ENCODE data around the gene NTM. TPM values are rescaled to one million over a fixed set of nuclear protein-coding genes. Genes with fewer than 3 reads are reported as not detected.

NTM gene
- total and polyA plus RNA-seq, 2 donors from 2014 or later: 0.92 to 10.3 TPM

DNA sequence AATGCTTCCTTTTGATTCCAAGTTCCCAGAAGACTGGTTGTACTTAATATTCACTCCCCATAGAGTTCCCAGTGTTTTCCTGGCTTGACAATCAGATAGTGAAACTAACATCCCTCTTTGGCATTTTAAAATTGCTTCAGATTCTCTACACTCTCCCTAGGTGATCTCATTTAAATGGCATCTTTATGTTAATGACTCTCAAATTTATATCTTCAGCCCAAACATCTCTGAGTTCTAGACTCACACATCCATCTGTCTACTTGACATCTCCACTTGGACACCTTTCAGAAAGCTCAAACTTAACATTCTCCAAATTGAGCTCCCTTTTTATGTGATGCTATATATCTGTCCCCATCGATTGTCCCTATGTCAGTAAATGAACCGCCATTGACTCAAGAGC, 232.0 kb downstream of the NTM start:
- Histone ChIP-seq H3K4me3 (ENCODE audit: low read length in 3 of 3) (no peak overlapping the region), H3K4me1 (ENCODE audit: control insufficient read depth in 2 of 3, insufficient read depth in 2 of 3, low read depth in 1 of 3, low read length in 3 of 3) (no peaks in the 10 kb centered on the region), H3K27ac (ENCODE audit: low read depth in 2 of 2, low read length in 2 of 2) (no peak overlapping the region), H3K27me3 (ENCODE audit: control insufficient read depth, insufficient read depth, low read length) (no peaks in the 10 kb centered on the region), H3K9me3 (ENCODE audit: control insufficient read depth in 2 of 3, insufficient read depth in 1 of 3, low read length in 3 of 3) (peaks cover 0 to 2% (median 0%) of the 10 kb centered on the region in 3 donors), H3K36me3 (ENCODE audit: control insufficient read depth in 2 of 3, insufficient read depth in 3 of 3, low read length in 3 of 3) (no peaks in the 10 kb centered on the region), H3K9ac (ENCODE audit: low read length in 3 of 3) (no peak overlapping the region)
- intact Hi-C loops (cut with DNase I): no loop called here
- FAIRE-seq (no peak), DNase-seq (no peak)
- TF ChIP-seq, protein P1, sequence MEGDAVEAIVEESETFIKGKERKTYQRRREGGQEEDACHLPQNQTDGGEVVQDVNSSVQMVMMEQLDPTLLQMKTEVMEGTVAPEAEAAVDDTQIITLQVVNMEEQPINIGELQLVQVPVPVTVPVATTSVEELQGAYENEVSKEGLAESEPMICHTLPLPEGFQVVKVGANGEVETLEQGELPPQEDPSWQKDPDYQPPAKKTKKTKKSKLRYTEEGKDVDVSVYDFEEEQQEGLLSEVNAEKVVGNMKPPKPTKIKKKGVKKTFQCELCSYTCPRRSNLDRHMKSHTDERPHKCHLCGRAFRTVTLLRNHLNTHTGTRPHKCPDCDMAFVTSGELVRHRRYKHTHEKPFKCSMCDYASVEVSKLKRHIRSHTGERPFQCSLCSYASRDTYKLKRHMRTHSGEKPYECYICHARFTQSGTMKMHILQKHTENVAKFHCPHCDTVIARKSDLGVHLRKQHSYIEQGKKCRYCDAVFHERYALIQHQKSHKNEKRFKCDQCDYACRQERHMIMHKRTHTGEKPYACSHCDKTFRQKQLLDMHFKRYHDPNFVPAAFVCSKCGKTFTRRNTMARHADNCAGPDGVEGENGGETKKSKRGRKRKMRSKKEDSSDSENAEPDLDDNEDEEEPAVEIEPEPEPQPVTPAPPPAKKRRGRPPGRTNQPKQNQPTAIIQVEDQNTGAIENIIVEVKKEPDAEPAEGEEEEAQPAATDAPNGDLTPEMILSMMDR (IDR thresholded peaks at IDR 0.05; ENCODE audit: borderline replicate concordance, extremely low read depth, insufficient read depth): no peak

DNA sequence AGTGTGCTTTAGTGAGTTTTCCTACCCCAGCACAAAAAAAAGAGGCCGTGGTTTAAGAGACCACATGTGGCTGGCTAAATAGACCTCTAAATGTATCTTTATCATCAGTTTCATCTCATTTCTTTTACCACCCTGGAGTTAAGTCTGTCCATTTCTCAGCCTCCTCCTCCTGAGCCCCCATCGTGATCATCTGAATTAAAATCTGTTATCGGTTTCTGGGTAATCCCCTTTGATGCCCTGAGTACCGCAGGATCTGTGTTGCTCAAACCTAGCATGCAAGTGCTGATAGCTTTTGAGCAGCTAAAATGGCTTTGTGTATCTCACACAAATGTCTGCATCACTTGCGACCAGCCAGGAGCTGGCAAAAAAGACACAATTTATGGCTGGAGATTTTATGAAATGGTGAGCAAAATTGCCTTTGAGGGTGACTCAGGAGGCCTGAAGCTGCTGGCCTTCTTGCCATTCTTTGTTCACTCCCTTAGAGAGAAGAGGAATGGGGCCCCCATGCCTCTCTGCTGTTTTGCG, 236.5 kb downstream of the NTM start:
- Histone ChIP-seq H3K4me1 (ENCODE audit: control insufficient read depth in 2 of 3, insufficient read depth in 2 of 3, low read depth in 1 of 3, low read length in 3 of 3) (no peaks in the 10 kb centered on the region), H3K27me3 (ENCODE audit: control insufficient read depth, insufficient read depth, low read length) (no peaks in the 10 kb centered on the region), H3K9ac (ENCODE audit: low read length in 3 of 3) (no peak overlapping the region), H3K27ac (ENCODE audit: low read depth in 2 of 2, low read length in 2 of 2) (no peak overlapping the region), H3K4me3 (ENCODE audit: low read length in 3 of 3) (no peak overlapping the region), H3K9me3 (ENCODE audit: control insufficient read depth in 2 of 3, insufficient read depth in 1 of 3, low read length in 3 of 3) (peaks cover 0 to 2% (median 0%) of the 10 kb centered on the region in 3 donors), H3K36me3 (ENCODE audit: control insufficient read depth in 2 of 3, insufficient read depth in 3 of 3, low read length in 3 of 3) (no peaks in the 10 kb centered on the region)
- TF ChIP-seq, protein P1 (IDR thresholded peaks at IDR 0.05; ENCODE audit: borderline replicate concordance, extremely low read depth, insufficient read depth): no peak
- no peak for DNase-seq
- intact Hi-C loops (cut with DNase I): no loop called here
- no peak for FAIRE-seq

DNA sequence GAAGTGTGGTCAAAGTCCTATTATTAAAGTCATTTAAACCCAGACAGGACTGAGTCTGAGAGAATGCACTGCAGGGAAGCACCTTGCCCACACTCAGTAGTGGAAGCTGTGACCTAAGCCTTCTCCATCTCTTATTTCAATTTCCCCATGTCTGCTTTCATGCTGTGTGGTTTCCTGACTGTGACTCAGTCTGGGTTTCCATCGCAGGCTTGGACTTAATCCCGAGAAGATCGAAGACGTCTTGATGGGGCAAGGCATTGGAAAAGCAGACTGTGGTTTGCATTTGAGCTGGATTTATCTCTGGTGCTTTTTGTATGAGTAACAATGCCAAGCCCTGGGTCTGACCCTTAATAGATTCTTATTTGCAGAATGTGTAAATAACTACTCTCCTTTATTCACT, 238.9 kb downstream of the NTM start:
- H3K4me1 ChIP-seq (ENCODE audit: control insufficient read depth in 2 of 3, insufficient read depth in 2 of 3, low read depth in 1 of 3, low read length in 3 of 3): no peaks in the 10 kb centered on the region
- no peak overlapping the region for H3K4me3 ChIP-seq (ENCODE audit: low read length in 3 of 3)
- DNase-seq (peak in 1 of 5 donors; percentile 38), FAIRE-seq (no peak)
- H3K36me3 ChIP-seq (ENCODE audit: control insufficient read depth in 2 of 3, insufficient read depth in 3 of 3, low read length in 3 of 3): no peaks in the 10 kb centered on the region
- intact Hi-C loops (cut with DNase I): no loop called here
- TF ChIP-seq, protein P1 (IDR thresholded peaks at IDR 0.05; ENCODE audit: borderline replicate concordance, extremely low read depth, insufficient read depth): no peak
- no peaks in the 10 kb centered on the region for H3K9me3 ChIP-seq (ENCODE audit: control insufficient read depth in 2 of 3, insufficient read depth in 1 of 3, low read length in 3 of 3)
- H3K9ac ChIP-seq (ENCODE audit: low read length in 3 of 3): no peak overlapping the region
- H3K27me3 ChIP-seq (ENCODE audit: control insufficient read depth, insufficient read depth, low read length): no peaks in the 10 kb centered on the region
- H3K27ac ChIP-seq (ENCODE audit: low read depth in 2 of 2, low read length in 2 of 2): no peak overlapping the region

DNA sequence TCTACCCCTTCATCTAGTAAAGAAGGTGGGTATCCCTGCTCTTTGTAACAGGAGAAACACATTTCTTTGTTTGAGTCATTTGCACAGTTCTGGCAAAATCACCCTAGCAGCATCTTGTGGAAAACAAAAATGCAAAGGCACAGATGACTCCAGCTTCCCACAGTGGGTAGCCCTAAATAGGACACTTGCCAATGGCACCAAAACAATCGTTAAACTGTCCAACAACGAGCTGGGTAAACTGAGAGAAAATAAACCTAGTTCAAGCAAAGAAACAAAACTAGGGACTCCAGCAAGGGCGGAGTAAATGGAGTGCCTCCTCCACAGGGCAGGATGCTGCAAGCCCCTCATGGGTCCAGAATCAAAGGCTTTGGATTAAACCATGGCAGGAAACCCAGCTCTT, 239.5 kb downstream of the NTM start:
- Histone ChIP-seq H3K4me3 (ENCODE audit: low read length in 3 of 3) (no peak overlapping the region), H3K27me3 (ENCODE audit: control insufficient read depth, insufficient read depth, low read length) (no peaks in the 10 kb centered on the region), H3K36me3 (ENCODE audit: control insufficient read depth in 2 of 3, insufficient read depth in 3 of 3, low read length in 3 of 3) (no peaks in the 10 kb centered on the region), H3K4me1 (ENCODE audit: control insufficient read depth in 2 of 3, insufficient read depth in 2 of 3, low read depth in 1 of 3, low read length in 3 of 3) (no peaks in the 10 kb centered on the region), H3K9ac (ENCODE audit: low read length in 3 of 3) (no peak overlapping the region), H3K9me3 (ENCODE audit: control insufficient read depth in 2 of 3, insufficient read depth in 1 of 3, low read length in 3 of 3) (no peaks in the 10 kb centered on the region), H3K27ac (ENCODE audit: low read depth in 2 of 2, low read length in 2 of 2) (no peak overlapping the region)
- intact Hi-C loops (cut with DNase I): no loop called here
- TF ChIP-seq, protein P1 (IDR thresholded peaks at IDR 0.05; ENCODE audit: borderline replicate concordance, extremely low read depth, insufficient read depth): no peak
- FAIRE-seq (no peak), DNase-seq (no peak)
